ENCODE results near the gene ZNF606.

Gene ZNF606

GRCh38 chr19:57974434-57974833 lies 28.2 kb downstream of the ZNF606 start, which contains the start of gene C19orf18:
C19orf18 (minus strand) TSS chr19:57974534; CDS start chr19:57974432, 102 bp downstream.
- Histone ChIP-seq H3K9ac (no peak within 1 kb of the TSS), H3K27ac (no peak within 1 kb of the TSS), H3K4me2 (no peak within 1 kb of the TSS), H3K4me1 (ENCODE audit: low read depth, poor library complexity, severe bottlenecking) (no peaks in the 10 kb centered on the region), H3K27me3 (ENCODE audit: insufficient read depth, low read depth) (no peaks in the 10 kb centered on the region), H4K20me1 (ENCODE audit: insufficient read depth) (no peaks in the 10 kb centered on the region), H3K79me2 (ENCODE audit: insufficient read depth, low read depth) (no peaks in the 10 kb centered on the region), H3K36me3 (ENCODE audit: insufficient read depth) (no peaks in the 10 kb centered on the region), H3K4me3 (IDR thresholded peaks at IDR 0.05; ENCODE audit: insufficient read depth, low read depth, low read length) (no peak within 1 kb of the TSS), H2AFZ (ENCODE audit: low read depth) (no peak within 1 kb of the TSS)
- TF ChIP-seq CTCF (conservative IDR thresholded peaks at IDR 0.05; ENCODE audit: low read depth, low read length) = no peak

GRCh38 chr19:57964761-57965160 lies 37.9 kb downstream of the ZNF606 start:
- H3K4me3 ChIP-seq (IDR thresholded peaks at IDR 0.05; ENCODE audit: insufficient read depth, low read depth, low read length) = no peak overlapping the region
- H4K20me1 ChIP-seq (ENCODE audit: insufficient read depth) = no peaks in the 10 kb centered on the region
- no peak overlapping the region for H2AFZ ChIP-seq (ENCODE audit: low read depth)
- no peaks in the 10 kb centered on the region for H3K79me2 ChIP-seq (ENCODE audit: insufficient read depth, low read depth)
- no peak for TF ChIP-seq CTCF (conservative IDR thresholded peaks at IDR 0.05; ENCODE audit: low read depth, low read length)
- H3K4me1 ChIP-seq (ENCODE audit: low read depth, poor library complexity, severe bottlenecking) = no peaks in the 10 kb centered on the region
- no peak overlapping the region for H3K9ac ChIP-seq
- no peak overlapping the region for H3K4me2 ChIP-seq
- no peak overlapping the region for H3K27ac ChIP-seq
- no peaks in the 10 kb centered on the region for H3K36me3 ChIP-seq (ENCODE audit: insufficient read depth)
- H3K27me3 ChIP-seq (ENCODE audit: insufficient read depth, low read depth) = no peaks in the 10 kb centered on the region; the same call in 1 of the 2 replicates

- Histone ChIP-seq H2AFZ (ENCODE audit: low read depth) (no peak overlapping the region), H3K27ac (no peak overlapping the region), H3K9ac (no peak overlapping the region), H3K36me3 (ENCODE audit: insufficient read depth) (no peaks in the 10 kb centered on the region), H3K79me2 (ENCODE audit: insufficient read depth, low read depth) (no peaks in the 10 kb centered on the region), H4K20me1 (ENCODE audit: insufficient read depth) (no peaks in the 10 kb centered on the region), H3K27me3 (ENCODE audit: insufficient read depth, low read depth) (no peaks in the 10 kb centered on the region; the same call in 1 of the 2 replicates), H3K4me1 (ENCODE audit: low read depth, poor library complexity, severe bottlenecking) (no peaks in the 10 kb centered on the region), H3K4me2 (no peak overlapping the region), H3K4me3 (IDR thresholded peaks at IDR 0.05; ENCODE audit: insufficient read depth, low read depth, low read length) (no peak overlapping the region)
- no peak for TF ChIP-seq CTCF (conservative IDR thresholded peaks at IDR 0.05; ENCODE audit: low read depth, low read length)
Measured at GRCh38 chr19:57961785-57962184, 40.8 kb downstream of the ZNF606 start.

GRCh38 chr19:57954996-57955395 lies 47.6 kb downstream of the ZNF606 start:
- no peak overlapping the region for H3K9ac ChIP-seq
- H3K4me2 ChIP-seq = no peak overlapping the region
- H3K27me3 ChIP-seq (ENCODE audit: insufficient read depth, low read depth) = no peaks in the 10 kb centered on the region
- TF ChIP-seq CTCF (conservative IDR thresholded peaks at IDR 0.05; ENCODE audit: low read depth, low read length) = no peak
- no peak overlapping the region for H3K4me3 ChIP-seq (IDR thresholded peaks at IDR 0.05; ENCODE audit: insufficient read depth, low read depth, low read length)
- H4K20me1 ChIP-seq (ENCODE audit: insufficient read depth) = no peaks in the 10 kb centered on the region
- H2AFZ ChIP-seq (ENCODE audit: low read depth) = no peak overlapping the region
- H3K4me1 ChIP-seq (ENCODE audit: low read depth, poor library complexity, severe bottlenecking) = no peaks in the 10 kb centered on the region
- no peaks in the 10 kb centered on the region for H3K79me2 ChIP-seq (ENCODE audit: insufficient read depth, low read depth)
- no peak overlapping the region for H3K27ac ChIP-seq
- no peaks in the 10 kb centered on the region for H3K36me3 ChIP-seq (ENCODE audit: insufficient read depth)

All from KMS-11 (cell line).